ENCODE data around the gene KLK6. TPM values are rescaled to one million over a fixed set of nuclear protein-coding genes. Genes with fewer than 3 reads are reported as not detected.

The KLK6 gene
- total RNA-seq, 4 donors from 2014 or later, result 5.4 to 56.9 (median 9.0) TPM; not detected in 1

DNA sequence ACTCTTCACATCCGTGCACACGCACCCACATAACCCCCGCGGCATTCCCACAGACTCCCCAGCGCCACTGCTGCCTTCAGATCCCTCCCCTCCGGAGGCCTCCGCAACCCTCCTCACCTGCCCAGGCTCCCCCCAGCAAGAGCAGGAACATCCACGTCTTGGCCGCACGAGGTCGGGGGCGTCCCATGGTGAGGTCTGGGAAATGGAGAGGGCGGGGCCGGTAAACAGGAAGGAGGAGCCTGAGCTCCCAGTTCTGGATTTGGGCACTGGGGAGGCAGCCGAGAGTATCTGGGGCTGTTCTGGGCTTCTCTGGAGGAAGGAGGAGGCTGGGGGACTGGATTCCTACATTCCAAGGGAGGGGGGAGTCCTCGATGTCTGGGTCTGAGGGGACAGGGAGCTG is 31.6 kb upstream of the KLK6 start:
- WGBS, result 31% methylated on average over 15 of the region's 16 CpGs
- peak overlapping the region; percentile 35 for H3K4me3 ChIP-seq
- H3K27me3 ChIP-seq, result peaks cover 46% of the 10 kb centered on the region
- peak overlapping the region; percentile 65 for H3K27ac ChIP-seq
- DNase-seq (ENCODE audit: low spot score in 2 of 2), result no peak
- no peaks in the 10 kb centered on the region for H3K9me3 ChIP-seq
- TF ChIP-seq POLR2AphosphoS5 (IDR thresholded peaks at IDR 0.05) (no peak), POLR2A (IDR thresholded peaks at IDR 0.05) (no peak), EP300 (IDR thresholded peaks at IDR 0.05) (no peak)
- TF ChIP-seq, protein P1, sequence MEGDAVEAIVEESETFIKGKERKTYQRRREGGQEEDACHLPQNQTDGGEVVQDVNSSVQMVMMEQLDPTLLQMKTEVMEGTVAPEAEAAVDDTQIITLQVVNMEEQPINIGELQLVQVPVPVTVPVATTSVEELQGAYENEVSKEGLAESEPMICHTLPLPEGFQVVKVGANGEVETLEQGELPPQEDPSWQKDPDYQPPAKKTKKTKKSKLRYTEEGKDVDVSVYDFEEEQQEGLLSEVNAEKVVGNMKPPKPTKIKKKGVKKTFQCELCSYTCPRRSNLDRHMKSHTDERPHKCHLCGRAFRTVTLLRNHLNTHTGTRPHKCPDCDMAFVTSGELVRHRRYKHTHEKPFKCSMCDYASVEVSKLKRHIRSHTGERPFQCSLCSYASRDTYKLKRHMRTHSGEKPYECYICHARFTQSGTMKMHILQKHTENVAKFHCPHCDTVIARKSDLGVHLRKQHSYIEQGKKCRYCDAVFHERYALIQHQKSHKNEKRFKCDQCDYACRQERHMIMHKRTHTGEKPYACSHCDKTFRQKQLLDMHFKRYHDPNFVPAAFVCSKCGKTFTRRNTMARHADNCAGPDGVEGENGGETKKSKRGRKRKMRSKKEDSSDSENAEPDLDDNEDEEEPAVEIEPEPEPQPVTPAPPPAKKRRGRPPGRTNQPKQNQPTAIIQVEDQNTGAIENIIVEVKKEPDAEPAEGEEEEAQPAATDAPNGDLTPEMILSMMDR (IDR thresholded peaks at IDR 0.05), result no peak
- peaks cover 21% of the 10 kb centered on the region for H3K4me1 ChIP-seq
- H3K36me3 ChIP-seq, result no peaks in the 10 kb centered on the region

DNA sequence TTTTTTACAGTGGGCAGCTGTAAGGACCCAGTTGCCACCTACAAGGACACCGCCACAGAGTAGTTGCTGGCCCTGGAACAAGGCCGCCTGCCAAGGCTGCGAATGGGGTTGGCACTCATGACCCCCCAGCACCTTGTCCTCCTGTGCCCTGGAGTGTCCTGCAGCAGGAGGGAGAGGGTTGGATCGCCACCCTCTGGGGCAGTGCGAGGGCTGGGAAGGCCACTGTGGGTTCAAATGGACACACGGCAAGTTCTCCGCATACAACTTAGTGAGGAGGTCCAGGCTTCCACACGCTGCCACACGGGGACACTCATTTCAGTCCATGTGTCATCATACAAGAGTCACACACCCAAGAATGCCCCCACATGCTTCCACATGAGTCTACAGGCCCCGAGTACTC is 31.0 kb upstream of the KLK6 start:
- no peak for DNase-seq (ENCODE audit: low spot score in 2 of 2)
- TF ChIP-seq POLR2AphosphoS5 (IDR thresholded peaks at IDR 0.05), result no peak
- TF ChIP-seq POLR2A (IDR thresholded peaks at IDR 0.05), result no peak
- TF ChIP-seq EP300 (IDR thresholded peaks at IDR 0.05), result no peak
- TF ChIP-seq, protein P1 (IDR thresholded peaks at IDR 0.05), result no peak
- H3K4me3 ChIP-seq, result peak overlapping the region; percentile 35
- H3K9me3 ChIP-seq, result no peaks in the 10 kb centered on the region
- peaks cover 46% of the 10 kb centered on the region for H3K27me3 ChIP-seq
- WGBS, result 94% methylated on average over 3 of the region's 10 CpGs
- H3K27ac ChIP-seq, result no peak overlapping the region
- no peaks in the 10 kb centered on the region for H3K36me3 ChIP-seq
- H3K4me1 ChIP-seq, result peaks cover 21% of the 10 kb centered on the region

DNA sequence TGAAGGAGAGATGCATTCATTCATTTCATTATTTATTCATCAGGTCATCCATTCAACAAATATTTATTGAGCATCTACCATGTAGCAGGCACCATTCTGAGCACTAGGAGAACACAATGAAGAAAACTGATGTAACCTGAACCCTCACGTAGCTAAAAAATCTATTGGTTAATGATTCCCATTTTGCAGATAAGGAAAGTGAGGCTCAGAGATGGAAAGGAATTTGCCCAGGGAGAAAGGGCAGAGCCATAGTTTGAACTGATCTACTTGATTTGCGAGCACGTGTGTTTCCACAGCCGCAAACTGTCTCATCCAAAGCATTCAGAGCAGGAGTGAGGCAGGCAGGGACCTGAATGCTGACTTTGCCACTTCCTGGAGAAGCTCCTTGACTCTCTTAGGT is 29.3 kb upstream of the KLK6 start:
- TF ChIP-seq POLR2AphosphoS5 (IDR thresholded peaks at IDR 0.05), result no peak
- TF ChIP-seq, protein P1 (IDR thresholded peaks at IDR 0.05), result no peak
- WGBS, result 63% methylated on average over 4 of the region's 4 CpGs
- Histone ChIP-seq H3K4me3 (no peak overlapping the region), H3K27ac (no peak overlapping the region), H3K4me1 (peaks cover 21% of the 10 kb centered on the region), H3K27me3 (peaks cover 45% of the 10 kb centered on the region), H3K36me3 (no peaks in the 10 kb centered on the region), H3K9me3 (no peaks in the 10 kb centered on the region)
- no peak for DNase-seq (ENCODE audit: low spot score in 2 of 2)

DNA sequence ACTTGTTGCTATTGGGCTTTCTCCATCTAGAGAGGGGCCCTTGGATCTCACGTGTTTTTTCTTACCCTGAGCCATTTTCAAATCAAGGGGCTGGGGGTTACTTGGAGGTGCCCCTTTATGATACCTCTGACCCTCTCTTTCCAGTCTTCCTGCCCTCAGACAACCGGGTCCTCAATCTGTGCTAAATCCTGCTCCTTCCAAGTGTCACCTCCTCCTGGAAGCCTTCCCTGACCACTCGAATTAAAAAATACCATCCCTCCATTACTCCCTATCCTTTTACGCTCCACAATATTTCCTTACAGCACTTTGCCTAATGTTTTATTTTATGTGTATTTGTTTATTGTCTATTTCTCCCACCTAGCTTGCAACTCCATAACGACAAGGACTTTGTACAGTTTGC is 28.7 kb upstream of the KLK6 start:
- Histone ChIP-seq H3K27ac (no peak overlapping the region), H3K9me3 (no peaks in the 10 kb centered on the region), H3K27me3 (peaks cover 39% of the 10 kb centered on the region), H3K36me3 (no peaks in the 10 kb centered on the region), H3K4me3 (no peak overlapping the region), H3K4me1 (peaks cover 21% of the 10 kb centered on the region)
- TF ChIP-seq EP300 (IDR thresholded peaks at IDR 0.05) (no peak), POLR2A (IDR thresholded peaks at IDR 0.05) (no peak), POLR2AphosphoS5 (IDR thresholded peaks at IDR 0.05) (no peak)
- TF ChIP-seq, protein P1 (IDR thresholded peaks at IDR 0.05), result no peak
- 72% methylated on average over 5 of the region's 5 CpGs for WGBS
- no peak for DNase-seq (ENCODE audit: low spot score in 2 of 2)

DNA sequence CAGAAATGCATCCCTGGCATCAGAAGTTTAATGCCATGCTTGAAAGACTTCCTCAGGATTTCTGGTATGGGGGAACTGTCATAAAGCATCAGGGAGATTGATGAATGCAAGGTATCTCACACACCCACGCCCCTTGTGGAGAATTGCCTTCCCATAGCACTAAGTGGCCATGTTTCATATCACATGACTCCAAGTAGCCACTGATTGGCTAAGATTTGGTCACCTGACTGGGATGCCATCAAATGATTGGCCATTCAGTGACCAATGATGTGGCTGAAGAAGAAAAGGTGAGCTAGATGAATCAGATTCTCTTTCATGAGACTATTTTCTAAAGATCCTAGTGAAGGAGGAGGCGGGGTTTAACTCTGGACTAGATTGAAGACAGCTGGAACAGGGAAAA is 24.7 kb upstream of the KLK6 start:
- Histone ChIP-seq H3K4me3 (no peak overlapping the region), H3K36me3 (no peaks in the 10 kb centered on the region), H3K9me3 (no peaks in the 10 kb centered on the region), H3K27me3 (peaks cover 4% of the 10 kb centered on the region), H3K27ac (no peak overlapping the region), H3K4me1 (no peaks in the 10 kb centered on the region)
- no peak for DNase-seq (ENCODE audit: low spot score in 2 of 2)
- TF ChIP-seq, protein P1 (IDR thresholded peaks at IDR 0.05), result no peak
- no peak for TF ChIP-seq POLR2AphosphoS5 (IDR thresholded peaks at IDR 0.05)
- TF ChIP-seq EP300 (IDR thresholded peaks at IDR 0.05), result no peak
- TF ChIP-seq POLR2A (IDR thresholded peaks at IDR 0.05), result no peak
- 79% methylated on average over 2 of the region's 2 CpGs for WGBS
